Omental fat pad (tissue), 4 donors: ENCODE data around the gene SPZ1. TPM values are rescaled to one million over a fixed set of nuclear protein-coding genes. Genes with fewer than 3 reads are reported as not detected.
"Not testable (repeated sequence)": the region's sequence is repeated elsewhere in the genome, so short reads cannot be mapped to it uniquely, and the experiment has no call there.

Experiments
- ATAC-seq: fragments of 150-250 bp; one replicate; pipeline ENCODE4 v1.9.1; 2016; ENCODE audit warnings: mild to moderate bottlenecking, moderate library complexity; ENCODE audit not compliant: low FRiP score
- DNase-seq: peaks from one replicate; pipeline ENCODE4 v3.0.0-alpha.2; 2019; ENCODE audit warnings: low spot score
- CTCF ChIP-seq, 3 donors: fragments of 450-650 bp; IDR thresholded peaks; one replicate each; pipeline ENCODE4 v1.5.1; 2016 to 2017; ENCODE audit warnings: antibody characterized with exemption in 3 of 3, mild to moderate bottlenecking in 3 of 3, moderate library complexity in 2 of 3
- total RNA-seq, 4 donors: library from RNA; depleted of rRNA; stranded (reverse); fragments of >200 nt; gene quantifications; one replicate each; pipeline ENCODE4 v1.1.0, GENCODE V29; 2016

Gene SPZ1
- total RNA-seq, 4 donors from 2014 or later, result not detected

DNA sequence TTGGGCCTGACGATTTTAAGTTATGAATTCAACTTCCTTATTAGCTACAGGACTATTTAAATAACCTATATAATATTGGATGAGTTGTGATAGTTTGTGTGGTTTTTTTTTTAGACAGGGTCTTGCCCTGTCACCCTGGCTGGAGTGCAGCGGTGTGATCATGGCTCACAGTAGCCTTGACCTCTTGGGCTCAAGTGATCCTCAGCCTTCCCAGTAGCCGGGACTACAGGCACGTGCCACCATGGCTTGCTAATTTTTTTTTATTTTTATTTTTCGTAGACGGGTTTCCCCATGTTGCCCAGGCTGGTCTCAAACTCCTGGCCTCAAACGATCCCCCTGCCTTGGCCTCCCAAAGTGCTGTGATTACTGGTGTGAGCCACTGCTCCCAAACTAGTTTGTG lies 17.6 kb downstream of the SPZ1 start:
- DNase-seq, result no peak
- ATAC-seq, result no peak
- TF ChIP-seq CTCF (IDR thresholded peaks at IDR 0.05), result no peak

- no peak for TF ChIP-seq CTCF (IDR thresholded peaks at IDR 0.05)
- ATAC-seq (no peak), DNase-seq (no peak)
Observed at GRCh38 chr5:80339116-80339515, 19.3 kb downstream of the SPZ1 start.

DNA sequence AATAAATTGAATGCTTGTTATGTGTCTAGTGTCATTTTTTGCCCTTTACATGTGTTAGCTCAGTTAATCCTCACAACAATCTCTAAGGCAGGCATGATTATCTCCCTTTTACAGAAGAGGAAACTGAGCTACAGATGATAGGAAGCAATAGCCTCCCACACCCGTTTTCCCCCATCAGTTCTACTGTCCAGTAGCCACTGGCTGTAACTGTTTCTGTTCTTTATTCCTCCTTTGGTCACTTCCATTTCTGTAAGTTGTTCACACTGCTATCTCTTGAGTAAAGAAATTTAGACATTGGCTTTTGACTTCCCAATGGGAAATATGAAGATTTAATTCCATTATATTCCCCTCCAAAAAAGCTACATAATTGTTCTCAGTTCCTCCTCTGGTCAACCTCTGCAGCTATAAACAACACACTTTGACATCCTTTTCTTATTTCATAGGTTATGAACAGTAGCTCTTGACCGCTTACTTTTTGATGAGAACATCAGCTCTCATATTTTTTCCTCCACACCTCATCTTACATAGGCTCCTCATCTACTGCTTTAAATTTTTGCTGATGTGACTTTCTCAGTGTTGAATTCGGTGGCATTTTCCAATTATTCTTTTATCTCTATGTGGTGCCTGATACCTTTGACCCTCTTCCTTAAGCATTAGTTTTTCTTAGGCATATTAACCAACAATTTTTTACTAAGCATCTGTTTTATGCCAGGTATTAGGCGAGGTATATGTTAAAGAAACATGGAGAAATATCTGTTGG lies 21.4 kb downstream of the SPZ1 start:
- DNase-seq, result no peak
- ATAC-seq, result no peak
- TF ChIP-seq CTCF (IDR thresholded peaks at IDR 0.05), result no peak

GRCh38 chr5:80343067-80343466 lies 23.3 kb downstream of the SPZ1 start:
- no peak for DNase-seq

GRCh38 chr5:80346055-80346454 lies 26.3 kb downstream of the SPZ1 start:
- ATAC-seq, result no peak
- TF ChIP-seq CTCF (IDR thresholded peaks at IDR 0.05), result no peak
- DNase-seq, result no peak

More at GRCh38 chr5:80343067-80343466, 23.3 kb downstream of the SPZ1 start:
- no peak for ATAC-seq
- TF ChIP-seq CTCF (IDR thresholded peaks at IDR 0.05), result no peak

GRCh38 chr5:80348171-80348570 lies 28.4 kb downstream of the SPZ1 start:
- no peak for ATAC-seq
- TF ChIP-seq CTCF (IDR thresholded peaks at IDR 0.05), result no peak
- no peak for DNase-seq

DNA sequence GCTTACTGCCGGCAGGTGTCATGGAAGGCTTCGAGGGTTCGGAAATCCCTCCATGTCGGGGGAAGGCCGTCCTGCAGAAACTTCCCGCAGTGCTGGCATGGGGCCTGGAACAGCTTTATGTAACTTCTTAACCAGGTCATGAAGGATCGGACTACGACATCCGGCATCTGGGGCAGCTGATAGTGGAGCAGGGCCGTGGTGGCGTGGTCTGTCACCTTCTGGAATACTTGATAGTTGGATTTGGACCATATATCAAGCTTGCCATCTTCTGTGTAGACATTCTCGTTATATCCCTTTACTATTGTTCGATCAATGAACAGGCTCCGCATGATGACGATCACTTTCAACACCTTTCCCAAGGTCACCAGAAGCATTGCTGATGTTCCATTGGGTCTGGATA lies 31.2 kb downstream of the SPZ1 start:
- DNase-seq, ATAC-seq: not testable (repeated sequence)
